Retinal pigment epithelial cell (primary cell): ENCODE results near the gene PIANP.
A peak's percentile ranks its signal among the peaks of the same experiment; 100 is the strongest.

Source experiments
- DNase-seq: peaks from one replicate; pipeline ENCODE4 v3.0.0-alpha.2; 2010; ENCODE audit warnings: low read depth
- H3K4me3 ChIP-seq: 2 replicates; pipeline ENCODE4 v1.5.1; 2011; ENCODE audit warnings: mild to moderate bottlenecking, low read length, control low read depth, moderate library complexity
- TF ChIP-seq, protein P1 (sequence below): conservative IDR thresholded peaks from 2 replicates; pipeline ENCODE4 v1.5.1; 2011; ENCODE audit warnings: low read depth, low read length, control low read depth, inconsistent platforms

Gene PIANP

GRCh38 chr12:6667559-6668210 lies 32.9 kb downstream of the PIANP start:
- no peak overlapping the region for H3K4me3 ChIP-seq
- TF ChIP-seq, protein P1, sequence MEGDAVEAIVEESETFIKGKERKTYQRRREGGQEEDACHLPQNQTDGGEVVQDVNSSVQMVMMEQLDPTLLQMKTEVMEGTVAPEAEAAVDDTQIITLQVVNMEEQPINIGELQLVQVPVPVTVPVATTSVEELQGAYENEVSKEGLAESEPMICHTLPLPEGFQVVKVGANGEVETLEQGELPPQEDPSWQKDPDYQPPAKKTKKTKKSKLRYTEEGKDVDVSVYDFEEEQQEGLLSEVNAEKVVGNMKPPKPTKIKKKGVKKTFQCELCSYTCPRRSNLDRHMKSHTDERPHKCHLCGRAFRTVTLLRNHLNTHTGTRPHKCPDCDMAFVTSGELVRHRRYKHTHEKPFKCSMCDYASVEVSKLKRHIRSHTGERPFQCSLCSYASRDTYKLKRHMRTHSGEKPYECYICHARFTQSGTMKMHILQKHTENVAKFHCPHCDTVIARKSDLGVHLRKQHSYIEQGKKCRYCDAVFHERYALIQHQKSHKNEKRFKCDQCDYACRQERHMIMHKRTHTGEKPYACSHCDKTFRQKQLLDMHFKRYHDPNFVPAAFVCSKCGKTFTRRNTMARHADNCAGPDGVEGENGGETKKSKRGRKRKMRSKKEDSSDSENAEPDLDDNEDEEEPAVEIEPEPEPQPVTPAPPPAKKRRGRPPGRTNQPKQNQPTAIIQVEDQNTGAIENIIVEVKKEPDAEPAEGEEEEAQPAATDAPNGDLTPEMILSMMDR = peak; percentile 26
- DNase-seq = no peak

GRCh38 chr12:6666211-6666610 lies 34.4 kb downstream of the PIANP start:
- TF ChIP-seq, protein P1 = no peak
- H3K4me3 ChIP-seq = no peak overlapping the region
- no peak for DNase-seq

- no peak overlapping the region for H3K4me3 ChIP-seq
- DNase-seq = no peak
- TF ChIP-seq, protein P1 = no peak
Measured at GRCh38 chr12:6664902-6665301, 35.7 kb downstream of the PIANP start.

DNA sequence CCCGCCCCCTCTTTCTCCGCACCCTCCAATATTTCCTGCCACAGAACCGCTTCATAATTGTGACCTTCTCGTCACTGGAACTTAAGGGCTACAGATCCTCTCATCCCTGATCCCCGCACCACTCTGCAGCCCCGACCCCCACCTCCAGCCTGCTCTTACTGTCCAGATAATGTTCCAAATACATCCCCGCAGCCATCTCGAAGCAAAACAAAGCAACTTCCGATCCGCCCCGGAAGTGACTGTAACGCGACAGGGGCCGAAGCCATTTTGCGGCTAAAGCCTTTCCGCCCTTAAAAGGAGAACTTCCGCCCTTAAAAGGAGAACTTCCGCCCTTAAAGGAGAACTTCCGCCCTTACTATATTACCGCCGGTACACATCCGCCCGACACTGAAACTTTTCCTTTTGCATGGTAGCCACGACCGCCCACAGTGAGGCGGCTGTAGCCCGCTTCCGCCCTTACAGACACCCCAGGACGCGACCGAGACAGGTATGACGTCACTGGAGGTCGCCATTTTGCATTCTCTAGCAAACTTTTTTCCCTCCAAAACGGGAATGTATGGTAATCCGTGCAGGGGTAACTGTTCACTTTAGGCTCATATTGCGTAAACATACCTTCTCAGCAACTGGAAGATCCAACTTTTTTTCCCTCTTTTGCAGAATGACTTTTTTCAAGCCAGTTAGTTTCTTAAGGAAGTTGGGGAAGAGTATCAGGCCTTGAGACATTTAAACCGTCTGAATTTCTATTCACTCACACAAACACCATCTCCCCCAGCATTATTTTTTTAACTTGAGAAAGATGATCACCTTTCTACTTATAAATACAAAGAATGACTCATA lies 37.5 kb downstream of the PIANP start, which contains the start of gene ING4:
ING4 (minus strand) TSS at position 214 of the 837 bp plus-strand sequence; CDS start at position 196, 18 bp downstream.
- TF ChIP-seq, protein P1 = no peak
- peak; percentile 98 for DNase-seq
- peak within 1 kb of the TSS; percentile 97 for H3K4me3 ChIP-seq

DNA sequence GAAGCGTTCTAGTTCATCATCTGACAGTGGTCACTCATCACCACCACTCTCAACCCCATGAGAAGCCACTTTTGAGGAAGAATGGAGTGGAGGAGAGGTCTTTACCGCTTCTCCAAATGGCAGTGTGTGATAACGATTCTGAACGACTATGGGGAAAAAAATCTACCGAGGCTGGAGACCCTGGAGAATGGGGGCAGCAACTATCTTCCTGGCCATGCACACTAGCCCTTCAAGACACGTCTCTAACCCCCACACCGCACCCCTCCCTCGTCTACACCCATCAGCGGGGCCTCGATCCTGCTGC lies 38.1 kb downstream of the PIANP start:
- no peak for DNase-seq
- TF ChIP-seq, protein P1 = no peak
- H3K4me3 ChIP-seq = peak overlapping the region; percentile 97

DNA sequence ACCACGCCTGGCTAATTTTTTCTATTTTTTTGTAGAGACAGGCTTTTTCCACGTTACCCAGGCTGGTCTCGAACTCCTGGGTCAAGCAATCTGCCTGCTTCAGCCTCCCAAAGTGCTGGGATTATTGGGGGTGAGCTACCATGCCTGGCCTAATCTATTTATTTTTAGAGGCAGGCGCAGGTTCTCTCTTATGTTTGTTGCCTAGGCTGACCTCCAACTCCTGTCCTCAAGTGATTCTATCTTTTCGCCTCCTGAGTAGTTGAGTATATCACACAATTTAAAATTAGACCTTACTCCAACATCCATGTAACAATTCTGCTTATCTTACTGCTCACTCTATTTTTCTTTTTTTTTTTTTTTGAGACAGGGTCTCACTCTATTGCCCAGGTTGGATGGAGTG lies 46.6 kb downstream of the PIANP start:
- TF ChIP-seq, protein P1 = no peak
- H3K4me3 ChIP-seq = no peak overlapping the region
- DNase-seq = no peak

DNA sequence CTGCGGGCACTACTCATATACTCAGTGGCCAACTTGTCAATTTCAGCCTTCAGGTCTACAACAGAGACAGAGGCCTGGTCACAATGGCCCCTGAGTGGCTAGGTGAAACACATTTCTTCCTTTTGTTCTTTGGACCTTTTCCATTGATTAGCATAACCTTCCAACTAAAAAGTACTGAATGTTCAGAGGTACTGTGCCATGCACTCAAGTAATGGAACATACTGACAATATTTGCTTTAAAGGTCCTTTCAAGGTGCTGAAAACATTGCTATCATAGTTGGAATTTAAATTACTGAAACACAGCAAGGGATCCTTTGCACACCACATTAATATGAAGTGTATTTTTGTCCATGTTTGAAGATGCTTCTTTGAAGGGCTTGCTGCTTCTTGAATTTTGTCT lies 47.3 kb downstream of the PIANP start:
- DNase-seq = no peak
- no peak overlapping the region for H3K4me3 ChIP-seq
- TF ChIP-seq, protein P1 = no peak
